HCT116 (cell line): ENCODE data around the gene LBR. TPM values are rescaled to one million over a fixed set of nuclear protein-coding genes. Genes with fewer than 3 reads are reported as not detected.

Source experiments
- CEBPB ChIP-seq: IDR thresholded peaks from 2 replicates; pipeline ENCODE4 v1.6.1; 2012; ENCODE audit warnings: low read depth
- ELF1 ChIP-seq: IDR thresholded peaks from 2 replicates; pipeline ENCODE4 v1.6.1; 2012; ENCODE audit warnings: low read depth, borderline replicate concordance
- EZH2 ChIP-seq: fragments of 200-600 bp; sonication (generic); IDR thresholded peaks from 2 replicates; pipeline ENCODE4 v1.6.1; 2017; ENCODE audit warnings: antibody characterized with exemption, mixed run types
- EZH2phosphoT487 ChIP-seq: fragments of 200-600 bp; IDR thresholded peaks from 2 replicates; pipeline ENCODE4 v1.6.1; 2018; ENCODE audit warnings: antibody characterized with exemption, borderline replicate concordance
- POLR2A ChIP-seq: IDR thresholded peaks from 2 replicates; pipeline ENCODE4 v1.7.0; 2011; ENCODE audit warnings: borderline replicate concordance; ENCODE audit not compliant: insufficient read depth, insufficient read length; ENCODE audit errors: extremely low read depth
- REST ChIP-seq: IDR thresholded peaks from 2 replicates; pipeline ENCODE4 v1.6.1; 2012; ENCODE audit warnings: low read depth
- SP1 ChIP-seq: IDR thresholded peaks from 2 replicates; pipeline ENCODE4 v1.6.1; 2012; ENCODE audit warnings: low read depth
- ZBTB33 ChIP-seq: IDR thresholded peaks from 2 replicates; pipeline ENCODE4 v1.6.1; 2011; ENCODE audit warnings: mild to moderate bottlenecking, low read length, moderate library complexity; ENCODE audit not compliant: insufficient replicate concordance; ENCODE audit errors: extremely low read depth
- total RNA-seq: library from RNA; stranded (reverse); gene quantifications from one replicate; pipeline ENCODE4 v1.2.1, GENCODE V29; 2021; ENCODE audit not compliant: unreplicated experiment

LBR gene
- total RNA-seq, 1 experiment from 2014 or later, result 97.4 TPM

GRCh38 chr1:225428881-225429455 is 1.1 kb upstream of the LBR start (continued):
- TF ChIP-seq REST, result no peak
- no peak for TF ChIP-seq ELF1
- TF ChIP-seq EZH2phosphoT487, result no peak
- no peak for TF ChIP-seq CEBPB
- TF ChIP-seq POLR2A, result no peak
- TF ChIP-seq ZBTB33, result no peak
- no peak for TF ChIP-seq SP1
- no peak for TF ChIP-seq EZH2
- TF ChIP-seq, all 23 proteins: peak for 0
